ENCODE measurements around the gene HSP90AA1. TPM values are rescaled to one million over a fixed set of nuclear protein-coding genes. Genes with fewer than 3 reads are reported as not detected.

HSP90AA1 gene
- total and polyA plus RNA-seq, 11 donors, result 351 to 956 (median 427) TPM

- Histone ChIP-seq H3K27ac (no peak overlapping the region), H3K4me1 (peaks cover 0 to 8% (median 0%) of the 10 kb centered on the region in 12 donors), H3K27me3 (no peaks in the 10 kb centered on the region), H3K9me3 (no peaks in the 10 kb centered on the region), H3K36me3 (peaks cover 0 to 14% (median 9%) of the 10 kb centered on the region in 9 donors), H3K4me3 (no peak overlapping the region)
- ATAC-seq, result peak in 1 of 4 donors; percentile 19
- WGBS, 4 donors, result 52 to 65% (median 57%) methylated on average over 10 of the region's 10 CpGs
- intact Hi-C loops (cut with DNase I), result no loop called here
- TF ChIP-seq POLR2A (IDR thresholded peaks at IDR 0.05), result no peak
- no peak for TF ChIP-seq CTCF (IDR thresholded peaks at IDR 0.05)
- DNase-seq, result no peak
Measured at GRCh38 chr14:102057480-102058114, 29.2 kb downstream of the HSP90AA1 start.

DNA sequence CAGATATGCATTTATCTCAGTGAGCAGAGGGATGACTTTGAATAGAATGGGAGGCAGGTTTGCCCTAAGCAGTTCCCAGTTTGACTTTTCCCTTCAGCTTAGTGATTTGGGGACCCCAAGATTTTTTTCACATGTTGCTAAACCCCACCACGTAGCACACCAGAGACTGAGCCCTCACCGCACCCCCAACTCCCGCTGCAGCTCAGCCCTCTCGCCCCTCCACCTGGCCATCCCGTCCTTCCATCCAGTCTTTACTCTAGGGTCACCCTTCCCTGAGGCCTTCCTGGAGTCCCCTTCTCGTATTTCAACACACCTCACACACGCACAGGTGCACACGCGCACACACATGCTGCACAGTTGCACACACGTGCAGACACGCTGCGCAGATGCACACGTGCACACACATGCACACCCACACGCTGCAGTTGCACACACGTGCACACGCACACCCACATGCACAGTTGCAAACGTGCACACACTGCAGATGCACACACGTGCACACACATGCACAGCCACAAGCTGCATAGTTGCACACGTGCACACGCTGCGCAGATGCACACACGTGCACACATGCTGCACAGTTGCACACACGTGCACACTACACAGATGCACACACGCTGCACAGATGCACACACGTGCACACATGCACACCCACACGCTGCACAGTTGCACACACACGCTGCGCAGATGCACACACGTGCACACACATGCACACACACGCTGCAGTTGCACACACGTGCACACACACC is 30.0 kb downstream of the HSP90AA1 start:
- peaks cover 0 to 22% (median 16%) of the 10 kb centered on the region in 9 donors for H3K36me3 ChIP-seq
- DNase-seq (no peak), ATAC-seq (peak in 1 of 4 donors; percentile 18)
- H3K4me1 ChIP-seq, result peaks cover 0 to 8% (median 0%) of the 10 kb centered on the region in 12 donors
- no peaks in the 10 kb centered on the region for H3K27me3 ChIP-seq
- WGBS, 4 donors, result 81 to 91% (median 88%) methylated on average over 31 of the region's 31 CpGs
- no peak overlapping the region for H3K4me3 ChIP-seq
- H3K9me3 ChIP-seq, result no peaks in the 10 kb centered on the region
- TF ChIP-seq POLR2A (IDR thresholded peaks at IDR 0.05) (no peak), CTCF (IDR thresholded peaks at IDR 0.05) (no peak)
- intact Hi-C loops (cut with DNase I), result no loop called here
- H3K27ac ChIP-seq, result no peak overlapping the region

DNA sequence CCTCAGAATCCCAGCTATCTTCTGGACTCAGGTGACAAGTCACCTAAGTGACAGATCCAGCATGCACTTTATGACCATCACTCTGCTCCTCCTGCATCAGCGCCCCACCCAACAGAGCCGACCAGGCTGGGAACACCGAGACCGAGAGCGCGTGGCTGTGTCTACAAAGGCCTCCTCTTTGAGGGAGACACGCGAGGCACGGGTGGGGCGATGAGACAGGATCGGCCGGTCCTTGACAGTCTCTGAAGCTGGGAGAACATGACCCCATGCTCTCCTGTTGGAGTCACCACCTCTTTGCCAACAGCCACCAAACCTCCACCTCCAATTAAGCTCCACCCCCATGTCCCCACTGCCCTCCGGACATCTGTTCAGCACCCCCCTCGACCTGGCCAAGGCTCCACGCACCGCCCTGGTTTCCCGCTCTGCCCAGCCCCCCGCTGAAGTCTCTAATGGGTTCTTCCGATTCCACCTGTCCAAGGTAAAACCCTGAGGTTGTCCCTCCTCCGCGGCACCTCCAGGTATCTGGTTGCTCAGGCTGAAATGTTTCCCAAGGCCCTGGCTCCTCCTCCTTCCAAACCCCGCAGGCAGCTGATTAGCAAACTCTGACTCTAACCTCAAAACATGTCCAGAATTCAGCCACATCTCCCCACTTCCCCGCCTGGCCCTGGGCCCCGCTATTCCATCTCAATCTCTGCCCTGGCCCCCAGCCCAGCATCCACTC is 31.5 kb downstream of the HSP90AA1 start:
- DNase-seq (peak in 1 of 5 donors; percentile 23), ATAC-seq (peak in 1 of 4 donors; percentile 4)
- TF ChIP-seq CTCF (IDR thresholded peaks at IDR 0.05), result no peak
- no peak for TF ChIP-seq POLR2A (IDR thresholded peaks at IDR 0.05)

DNA sequence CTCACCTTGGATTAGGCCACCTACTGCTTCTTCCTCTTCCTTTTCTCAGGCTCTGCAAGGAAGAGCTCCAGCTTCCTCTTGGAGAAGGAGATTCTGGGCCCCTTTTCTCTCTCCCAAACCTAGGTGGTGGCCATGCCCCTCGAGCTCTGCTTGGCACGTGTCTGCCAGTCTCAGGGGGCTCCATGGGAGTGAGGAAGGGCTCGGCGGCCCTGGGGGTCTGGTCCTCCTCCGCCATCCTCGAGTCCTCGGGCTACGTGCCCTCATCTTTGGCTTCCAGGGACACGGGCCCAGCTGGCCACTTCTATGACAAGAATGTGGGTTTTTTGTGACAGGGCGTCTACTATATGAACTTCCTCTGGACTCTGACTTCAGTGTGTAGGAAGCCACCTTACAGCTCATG is 34.3 kb downstream of the HSP90AA1 start:
- Histone ChIP-seq H3K4me1 (no peaks in the 10 kb centered on the region), H3K9me3 (no peaks in the 10 kb centered on the region), H3K27ac (no peak overlapping the region), H3K36me3 (peaks cover 3 to 65% (median 60%) of the 10 kb centered on the region in 9 donors), H3K27me3 (no peaks in the 10 kb centered on the region), H3K4me3 (no peak overlapping the region)
- intact Hi-C loops (cut with DNase I), result no loop called here
- WGBS, 4 donors, result 88 to 92% (median 88%) methylated on average over 10 of the region's 10 CpGs
- ATAC-seq (no peak), DNase-seq (no peak)
- TF ChIP-seq CTCF (IDR thresholded peaks at IDR 0.05), result no peak

More for the DNA sequence above, 31.5 kb downstream of the HSP90AA1 start:
- H3K27me3 ChIP-seq, result no peaks in the 10 kb centered on the region
- H3K9me3 ChIP-seq, result no peaks in the 10 kb centered on the region
- H3K36me3 ChIP-seq, result peaks cover 0 to 37% (median 32%) of the 10 kb centered on the region in 9 donors
- intact Hi-C loops (cut with DNase I), result no loop called here
- no peak overlapping the region for H3K27ac ChIP-seq
- no peak overlapping the region for H3K4me3 ChIP-seq
- WGBS, 4 donors, result 85 to 90% (median 87%) methylated on average over 24 of the region's 24 CpGs
- H3K4me1 ChIP-seq, result peaks cover 0 to 5% (median 0%) of the 10 kb centered on the region in 12 donors

Measured in heart left ventricle (tissue), 16 donors.